Esophagus muscularis mucosa (tissue), 4 donors: ENCODE measurements around the gene SBK1. TPM values are rescaled to one million over a fixed set of nuclear protein-coding genes. Genes with fewer than 3 reads are reported as not detected.

Experiments
- DNase-seq: peaks from one replicate; pipeline ENCODE4 v3.0.0-alpha.2; 2017; ENCODE audit errors: extremely low spot score
- H3K27ac ChIP-seq, 4 donors: fragments of 200-600 bp; sonication (generic); replicated peaks in 1 of 4; 1 replicate in 3 of 4; 2 replicates in 1 of 4; pipeline ENCODE4 v1.5.1; 2016 to 2019; ENCODE audit warnings: mild to moderate bottlenecking in 1 of 4
- H3K27me3 ChIP-seq, 4 donors: fragments of 200-600 bp; sonication (generic); one replicate each; pipeline versions ENCODE4 v1.5.1 to v1.6.0; 2016 to 2019
- H3K36me3 ChIP-seq, 4 donors: fragments of 200-600 bp; sonication (generic); one replicate each; pipeline ENCODE4 v1.5.1; 2016 to 2019
- H3K4me1 ChIP-seq, 4 donors: fragments of 200-600 bp; sonication (generic); one replicate each; pipeline ENCODE4 v1.5.1; 2016 to 2019
- H3K4me3 ChIP-seq, 4 donors: fragments of 200-600 bp; sonication (generic); 1 replicate in 2 of 4; 2 replicates in 2 of 4; pipeline ENCODE4 v1.5.1; 2016 to 2019; ENCODE audit warnings: mild to moderate bottlenecking in 4 of 4, moderate library complexity in 1 of 4
- H3K9me3 ChIP-seq, 4 donors: fragments of 200-600 bp; sonication (generic); 1 replicate in 3 of 4; 2 replicates in 1 of 4; pipeline ENCODE4 v1.5.1; 2016 to 2019
- EP300 ChIP-seq: sonication (generic); formaldehyde crosslinking; IDR thresholded peaks from one replicate; pipeline ENCODE4 v1.6.1; 2017; ENCODE audit warnings: antibody characterized with exemption
- POLR2A ChIP-seq: fragments of 450-650 bp; IDR thresholded peaks from one replicate; pipeline ENCODE4 v1.6.1; 2017; ENCODE audit warnings: antibody characterized with exemption, moderate library complexity, mild to moderate bottlenecking, low read depth
- POLR2AphosphoS5 ChIP-seq, 2 donors: sonication (generic); formaldehyde crosslinking; IDR thresholded peaks; one replicate each; pipeline ENCODE4 v1.6.1; 2017; ENCODE audit warnings: antibody characterized with exemption in 2 of 2
- WGBS: methylation state at CpG from one replicate; pipeline ENCODE4 v1.1.5; 2018; 5-methylcytosine and 5-hydroxymethylcytosine counted together
- intact Hi-C: fragments of 100-400 bp; cut with DNase I; formaldehyde crosslinking; loops from one replicate; pipeline ENCODE4 v1.15.1; 2023
- total RNA-seq, 4 donors: library from RNA; depleted of rRNA; stranded (reverse); fragments of >200 nt; gene quantifications; one replicate each; pipeline versions ENCODE4 v1.1.0 to v1.2.1, GENCODE V29; 2016
- TF ChIP-seq, protein P1 (sequence below), 3 experiments: fragments of 200-600 bp in 2 of 3; fragments of 450-650 bp in 1 of 3; sonication (generic) in 2 of 3; IDR thresholded peaks; one replicate each; pipeline ENCODE4 v1.5.1; 2017 to 2019; ENCODE audit warnings: antibody characterized with exemption in 3 of 3, mild to moderate bottlenecking in 2 of 3, moderate library complexity in 1 of 3

Gene SBK1
- total RNA-seq, 4 donors from 2014 or later: under 0.01 to 0.78 (median 0.17) TPM

GRCh38 chr16:28297308-28297707 is 5.0 kb downstream of the SBK1 start:
- Histone ChIP-seq H3K4me1 (peaks cover 9 to 14% (median 12%) of the 10 kb centered on the region in 4 donors), H3K27me3 (peaks cover 0 to 24% (median 5%) of the 10 kb centered on the region in 4 donors), H3K4me3 (no peak overlapping the region), H3K36me3 (no peaks in the 10 kb centered on the region), H3K27ac (no peak overlapping the region), H3K9me3 (no peaks in the 10 kb centered on the region)
- TF ChIP-seq EP300 (no peak), POLR2AphosphoS5 (IDR thresholded peaks at IDR 0.05) (no peak), POLR2A (no peak)
- TF ChIP-seq, protein P1, sequence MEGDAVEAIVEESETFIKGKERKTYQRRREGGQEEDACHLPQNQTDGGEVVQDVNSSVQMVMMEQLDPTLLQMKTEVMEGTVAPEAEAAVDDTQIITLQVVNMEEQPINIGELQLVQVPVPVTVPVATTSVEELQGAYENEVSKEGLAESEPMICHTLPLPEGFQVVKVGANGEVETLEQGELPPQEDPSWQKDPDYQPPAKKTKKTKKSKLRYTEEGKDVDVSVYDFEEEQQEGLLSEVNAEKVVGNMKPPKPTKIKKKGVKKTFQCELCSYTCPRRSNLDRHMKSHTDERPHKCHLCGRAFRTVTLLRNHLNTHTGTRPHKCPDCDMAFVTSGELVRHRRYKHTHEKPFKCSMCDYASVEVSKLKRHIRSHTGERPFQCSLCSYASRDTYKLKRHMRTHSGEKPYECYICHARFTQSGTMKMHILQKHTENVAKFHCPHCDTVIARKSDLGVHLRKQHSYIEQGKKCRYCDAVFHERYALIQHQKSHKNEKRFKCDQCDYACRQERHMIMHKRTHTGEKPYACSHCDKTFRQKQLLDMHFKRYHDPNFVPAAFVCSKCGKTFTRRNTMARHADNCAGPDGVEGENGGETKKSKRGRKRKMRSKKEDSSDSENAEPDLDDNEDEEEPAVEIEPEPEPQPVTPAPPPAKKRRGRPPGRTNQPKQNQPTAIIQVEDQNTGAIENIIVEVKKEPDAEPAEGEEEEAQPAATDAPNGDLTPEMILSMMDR (IDR thresholded peaks at IDR 0.05): no peak
- intact Hi-C loops: no loop called here
- no peak for DNase-seq
- 34% methylated on average over 2 of the region's 2 CpGs for WGBS

GRCh38 chr16:28297784-28298510 is 5.6 kb downstream of the SBK1 start:
- TF ChIP-seq POLR2AphosphoS5 (IDR thresholded peaks at IDR 0.05) (no peak), POLR2A (no peak), EP300 (no peak)
- TF ChIP-seq, protein P1 (IDR thresholded peaks at IDR 0.05): no peak
- no peaks in the 10 kb centered on the region for H3K9me3 ChIP-seq
- H3K4me1 ChIP-seq: peaks cover 5 to 9% (median 7%) of the 10 kb centered on the region in 4 donors
- peaks cover 0 to 20% (median 4%) of the 10 kb centered on the region in 4 donors for H3K27me3 ChIP-seq
- no peak overlapping the region for H3K27ac ChIP-seq
- 48% methylated on average over 5 of the region's 11 CpGs for WGBS
- H3K4me3 ChIP-seq: no peak overlapping the region
- intact Hi-C loops: no loop called here
- H3K36me3 ChIP-seq: no peaks in the 10 kb centered on the region
- DNase-seq: no peak

- WGBS: 86% methylated on average over 3 of the region's 4 CpGs
- TF ChIP-seq POLR2AphosphoS5 (IDR thresholded peaks at IDR 0.05) (no peak), EP300 (no peak), POLR2A (no peak)
- TF ChIP-seq, protein P1 (IDR thresholded peaks at IDR 0.05): no peak
- no peaks in the 10 kb centered on the region for H3K36me3 ChIP-seq
- peaks cover under 1 to 3% (median 3%) of the 10 kb centered on the region in 4 donors for H3K4me1 ChIP-seq
- H3K27ac ChIP-seq: no peak overlapping the region
- intact Hi-C loops: no loop called here
- H3K27me3 ChIP-seq: peaks cover 0 to 14% (median 1%) of the 10 kb centered on the region in 4 donors
- no peaks in the 10 kb centered on the region for H3K9me3 ChIP-seq
- no peak for DNase-seq
- H3K4me3 ChIP-seq: no peak overlapping the region
These were observed 6.2 kb downstream of the SBK1 start for GRCh38 chr16:28298511-28298878.

- DNase-seq: no peak
- intact Hi-C loops: no loop called here
- H3K36me3 ChIP-seq: no peaks in the 10 kb centered on the region
- no peaks in the 10 kb centered on the region for H3K9me3 ChIP-seq
- H3K27ac ChIP-seq: no peak overlapping the region
- 94% methylated on average over 5 of the region's 5 CpGs for WGBS
- no peak for TF ChIP-seq POLR2A
- no peak for TF ChIP-seq EP300
- no peak for TF ChIP-seq POLR2AphosphoS5 (IDR thresholded peaks at IDR 0.05)
- TF ChIP-seq, protein P1 (IDR thresholded peaks at IDR 0.05): no peak
- no peak overlapping the region for H3K4me3 ChIP-seq
- H3K27me3 ChIP-seq: peaks cover 0 to 9% (median 0%) of the 10 kb centered on the region in 4 donors
- H3K4me1 ChIP-seq: peaks cover 0 to 3% (median 0%) of the 10 kb centered on the region in 4 donors
These were observed 8.0 kb downstream of the SBK1 start for GRCh38 chr16:28300327-28300726.

GRCh38 chr16:28301154-28301553 is 8.8 kb downstream of the SBK1 start:
- TF ChIP-seq, protein P1 (IDR thresholded peaks at IDR 0.05): no peak
- TF ChIP-seq EP300: no peak
- no peaks in the 10 kb centered on the region for H3K36me3 ChIP-seq
- peaks cover 0 to 9% (median 0%) of the 10 kb centered on the region in 4 donors for H3K27me3 ChIP-seq
- H3K4me1 ChIP-seq: peaks cover 0 to 3% (median 0%) of the 10 kb centered on the region in 4 donors
- H3K27ac ChIP-seq: no peak overlapping the region
- no peaks in the 10 kb centered on the region for H3K9me3 ChIP-seq
- no peak overlapping the region for H3K4me3 ChIP-seq
- intact Hi-C loops: no loop called here
- WGBS: 78% methylated on average over 5 of the region's 6 CpGs
- DNase-seq: no peak
